Astrocyte of the cerebellum (primary cell): ENCODE measurements around the gene ARID1B.

ENCODE experiments used
- DNase-seq: peaks from one replicate; pipeline ENCODE4 v3.0.0-alpha.2; 2011; ENCODE audit warnings: low read depth
- H3K4me3 ChIP-seq: 2 replicates; pipeline ENCODE4 v1.5.1; 2011; ENCODE audit warnings: mild to moderate bottlenecking, low read depth, low read length, moderate library complexity
- CTCF ChIP-seq: IDR thresholded peaks from 2 replicates; pipeline ENCODE4 v1.5.1; 2012; ENCODE audit warnings: low read length, low read depth, moderate library complexity, mild to moderate bottlenecking; ENCODE audit errors: missing control alignments
- in situ Hi-C: cut with HindIII; loops from 2 replicates; pipeline ENCODE4 v1.10.0; 2017; ENCODE audit warnings: low sequenced_read_pairs

The ARID1B gene

GRCh38 chr6:157200611-157201010 lies 423.4 kb downstream of the ARID1B start:
- in situ Hi-C loops = no loop called here

GRCh38 chr6:157201083-157201482 lies 423.9 kb downstream of the ARID1B start:
- in situ Hi-C loops = no loop called here
- no peak for DNase-seq
- no peak overlapping the region for H3K4me3 ChIP-seq
- no peak for TF ChIP-seq CTCF

More at GRCh38 chr6:157200611-157201010, 423.4 kb downstream of the ARID1B start:
- no peak for DNase-seq
- no peak for TF ChIP-seq CTCF
- no peak overlapping the region for H3K4me3 ChIP-seq

- in situ Hi-C loops = no loop called here
- no peak for DNase-seq
- H3K4me3 ChIP-seq = no peak overlapping the region
- no peak for TF ChIP-seq CTCF
Measured at GRCh38 chr6:157203312-157203744, 426.1 kb downstream of the ARID1B start.

DNA sequence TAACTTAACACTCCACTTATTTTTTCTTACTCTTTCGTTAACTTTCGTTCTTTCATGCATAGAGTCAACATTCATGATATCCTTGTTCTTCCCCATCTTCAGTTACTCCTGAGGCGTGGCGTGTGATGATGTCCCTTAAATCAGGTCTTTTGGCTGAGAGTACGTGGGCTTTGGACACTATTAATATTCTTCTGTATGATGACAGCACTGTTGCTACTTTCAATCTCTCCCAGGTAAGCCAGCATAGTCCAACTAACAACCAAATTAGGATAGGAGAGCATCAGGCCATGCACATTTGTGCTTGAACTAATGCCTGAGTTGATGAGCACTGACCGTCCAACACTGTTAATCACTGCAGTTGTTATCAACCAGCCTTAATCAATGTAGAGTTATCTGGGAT lies 426.6 kb downstream of the ARID1B start:
- no peak overlapping the region for H3K4me3 ChIP-seq
- no peak for TF ChIP-seq CTCF
- in situ Hi-C loops = no loop called here
- DNase-seq = no peak

GRCh38 chr6:157205473-157206358 lies 428.5 kb downstream of the ARID1B start:
- in situ Hi-C loops = no loop called here
- DNase-seq = no peak
- TF ChIP-seq CTCF = no peak
- H3K4me3 ChIP-seq = no peak overlapping the region

DNA sequence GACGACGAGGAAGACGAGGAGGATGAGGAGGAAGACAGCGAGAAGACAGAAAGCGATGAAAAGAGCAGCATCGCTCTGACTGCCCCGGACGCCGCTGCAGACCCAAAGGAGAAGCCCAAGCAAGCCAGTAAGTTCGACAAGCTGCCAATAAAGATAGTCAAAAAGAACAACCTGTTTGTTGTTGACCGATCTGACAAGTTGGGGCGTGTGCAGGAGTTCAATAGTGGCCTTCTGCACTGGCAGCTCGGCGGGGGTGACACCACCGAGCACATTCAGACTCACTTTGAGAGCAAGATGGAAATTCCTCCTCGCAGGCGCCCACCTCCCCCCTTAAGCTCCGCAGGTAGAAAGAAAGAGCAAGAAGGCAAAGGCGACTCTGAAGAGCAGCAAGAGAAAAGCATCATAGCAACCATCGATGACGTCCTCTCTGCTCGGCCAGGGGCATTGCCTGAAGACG lies 429.2 kb downstream of the ARID1B start:
- no peak for DNase-seq
- no peak overlapping the region for H3K4me3 ChIP-seq
- in situ Hi-C loops = no loop called here
- no peak for TF ChIP-seq CTCF
